MM.1S (cell line): ENCODE data around the gene FEN1.

Source experiments
- DNase-seq: peaks from one replicate; pipeline ENCODE4 v3.0.0-alpha.2; 2015
- H2AFZ ChIP-seq: fragments of 300-600 bp; sonication (generic); 2 replicates; pipeline ENCODE4 v1.6.0; 2016; ENCODE audit warnings: antibody characterized with exemption, low read length
- H3F3A ChIP-seq: fragments of 300-600 bp; sonication (generic); 2 replicates; pipeline ENCODE4 v1.6.1; 2016; ENCODE audit warnings: mild to moderate bottlenecking, antibody characterized with exemption, low read length, moderate library complexity, mixed read lengths; ENCODE audit not compliant: insufficient read depth
- H3K27ac ChIP-seq: fragments of 300-600 bp; sonication (generic); 2 replicates; pipeline ENCODE4 v1.5.1; 2016; ENCODE audit warnings: mild to moderate bottlenecking, low read length
- H3K27me3 ChIP-seq: fragments of 300-600 bp; sonication (generic); replicated peaks from 2 replicates; pipeline ENCODE4 v1.6.0; 2016; ENCODE audit warnings: low read length; ENCODE audit not compliant: insufficient read depth
- H3K36me3 ChIP-seq: fragments of 300-600 bp; sonication (generic); replicated peaks from 2 replicates; pipeline ENCODE4 v1.6.1; 2016; ENCODE audit warnings: mild to moderate bottlenecking, low read length, mixed read lengths; ENCODE audit not compliant: insufficient read depth
- H3K4me1 ChIP-seq: fragments of 300-600 bp; sonication (generic); 2 replicates; pipeline ENCODE4 v1.6.1; 2016; ENCODE audit warnings: low read length, mixed read lengths
- H3K4me2 ChIP-seq: fragments of 300-600 bp; sonication (generic); 2 replicates; pipeline ENCODE4 v1.6.0; 2016; ENCODE audit warnings: low read depth, low read length
- H3K4me3 ChIP-seq: fragments of 300-600 bp; sonication (generic); 2 replicates; pipeline ENCODE4 v1.5.1; 2016; ENCODE audit warnings: low read length, mixed read lengths
- H3K79me2 ChIP-seq: fragments of 300-600 bp; sonication (generic); 2 replicates; pipeline ENCODE4 v1.6.1; 2016; ENCODE audit warnings: mixed run types, low read length, mixed read lengths
- H3K9ac ChIP-seq: fragments of 300-600 bp; sonication (generic); 2 replicates; pipeline ENCODE4 v1.6.1; 2016; ENCODE audit warnings: low read length, mixed read lengths
- H3K9me2 ChIP-seq: fragments of 300-600 bp; sonication (generic); replicated peaks from 2 replicates; pipeline ENCODE4 v1.6.1; 2016; ENCODE audit warnings: mild to moderate bottlenecking, low read length, mixed read lengths; ENCODE audit not compliant: insufficient read depth
- H3K9me3 ChIP-seq: fragments of 300-600 bp; sonication (generic); replicated peaks from 2 replicates; pipeline ENCODE4 v1.6.1; 2016; ENCODE audit warnings: mild to moderate bottlenecking, low read length, mixed read lengths; ENCODE audit not compliant: insufficient read depth
- H4K20me1 ChIP-seq: fragments of 300-600 bp; sonication (generic); 2 replicates; pipeline ENCODE4 v1.6.1; 2016; ENCODE audit warnings: mild to moderate bottlenecking, low read length, moderate library complexity, mixed read lengths; ENCODE audit not compliant: insufficient read depth
- CTCF ChIP-seq: fragments of 300-600 bp; sonication (generic); IDR thresholded peaks from 2 replicates; pipeline ENCODE4 v1.5.1; 2016; ENCODE audit warnings: antibody characterized with exemption, low read length, mixed read lengths
- EZH2 ChIP-seq: fragments of 300-600 bp; sonication (generic); optimal IDR thresholded peaks from 2 replicates; pipeline ENCODE3; 2017; ENCODE audit warnings: low read depth, mild to moderate bottlenecking, antibody characterized with exemption, low read length, mixed read lengths
- EZH2phosphoT487 ChIP-seq: fragments of 300-600 bp; sonication (generic); IDR thresholded peaks from 2 replicates; pipeline ENCODE4 v1.6.1; 2018; ENCODE audit warnings: antibody characterized with exemption, low read length

FEN1 gene

GRCh38 chr11:61833926-61834277, 41.2 kb downstream of the FEN1 start:
- TF ChIP-seq EZH2phosphoT487 (no peak), EZH2 (no peak), CTCF (no peak)
- Histone ChIP-seq H3K9me2 (no peaks in the 10 kb centered on the region), H3K4me3 (no peak overlapping the region), H4K20me1 (no peaks in the 10 kb centered on the region), H3K9ac (no peak overlapping the region), H3K36me3 (no peaks in the 10 kb centered on the region), H3K4me2 (no peak overlapping the region; the same call in 1 of the 2 replicates), H2AFZ (peak overlapping the region; percentile 64), H3K27ac (peak overlapping the region; percentile 72; the same call in 1 of the 2 replicates), H3K9me3 (no peaks in the 10 kb centered on the region), H3K4me1 (peaks cover 21% of the 10 kb centered on the region), H3K79me2 (no peaks in the 10 kb centered on the region), H3K27me3 (peaks cover 13% of the 10 kb centered on the region), H3F3A (0 out of 2 replicates have a peak, but pooled peaks cover 3% of the 10 kb centered on the region)
- no peak for DNase-seq

GRCh38 chr11:61834278-61835048, 41.8 kb downstream of the FEN1 start:
- Histone ChIP-seq H3K27ac (peak overlapping the region; percentile 72; the same call in 1 of the 2 replicates), H3K9me2 (no peaks in the 10 kb centered on the region), H4K20me1 (no peaks in the 10 kb centered on the region), H3K36me3 (no peaks in the 10 kb centered on the region), H2AFZ (peak overlapping the region; percentile 64), H3K9ac (no peak overlapping the region; the same call in 1 of the 2 replicates), H3K79me2 (no peaks in the 10 kb centered on the region), H3K4me1 (peaks cover 21% of the 10 kb centered on the region), H3K9me3 (no peaks in the 10 kb centered on the region), H3K27me3 (peaks cover 8% of the 10 kb centered on the region), H3K4me2 (peak overlapping the region; percentile 46), H3F3A (0 out of 2 replicates have a peak, but pooled peaks cover 3% of the 10 kb centered on the region), H3K4me3 (no peak overlapping the region)
- no peak for TF ChIP-seq EZH2phosphoT487
- no peak for TF ChIP-seq EZH2
- TF ChIP-seq CTCF: no peak
- peak; percentile 77 for DNase-seq

GRCh38 chr11:61836193-61836592, 43.5 kb downstream of the FEN1 start:
- no peaks in the 10 kb centered on the region; the same call in 1 of the 2 replicates for H3K27me3 ChIP-seq
- 0 out of 2 replicates have a peak, but pooled peaks cover 3% of the 10 kb centered on the region for H3F3A ChIP-seq
- H3K9me3 ChIP-seq: no peaks in the 10 kb centered on the region
- H3K4me2 ChIP-seq: no peak overlapping the region
- no peaks in the 10 kb centered on the region for H3K36me3 ChIP-seq
- H3K9me2 ChIP-seq: no peaks in the 10 kb centered on the region
- H3K27ac ChIP-seq: no peak overlapping the region
- H2AFZ ChIP-seq: no peak overlapping the region
- no peak overlapping the region for H3K4me3 ChIP-seq
- peaks cover 21% of the 10 kb centered on the region for H3K4me1 ChIP-seq
- DNase-seq: no peak
- no peaks in the 10 kb centered on the region for H3K79me2 ChIP-seq
- no peaks in the 10 kb centered on the region for H4K20me1 ChIP-seq
- H3K9ac ChIP-seq: no peak overlapping the region
- TF ChIP-seq CTCF: no peak
- no peak for TF ChIP-seq EZH2phosphoT487
- TF ChIP-seq EZH2: no peak
